NCI-H524 treated with DMSO at 0.1 percent for 48 hours (cell line): ENCODE measurements around the gene NOS1AP.
A peak's percentile ranks its signal among the peaks of the same experiment; 100 is the strongest.

Experiments used
- DNase-seq: peaks from one replicate; lab custom pipeline; 2025; lab: John Stamatoyannopoulos, UW

Gene NOS1AP

GRCh38 chr1:162367772-162368171 lies 298.3 kb downstream of the NOS1AP start:
- DNase-seq = no peak

GRCh38 chr1:162368451-162368850 lies 299.0 kb downstream of the NOS1AP start:
- DNase-seq = peak; percentile 78

- no peak for DNase-seq
Measured at GRCh38 chr1:162369571-162369970, 300.1 kb downstream of the NOS1AP start.

GRCh38 chr1:162370161-162370560 lies 300.7 kb downstream of the NOS1AP start:
- DNase-seq = no peak

- no peak for DNase-seq
Measured at GRCh38 chr1:162370721-162371120, 301.2 kb downstream of the NOS1AP start.

- no peak for DNase-seq
Measured at GRCh38 chr1:162371611-162372010, 302.1 kb downstream of the NOS1AP start.

- no peak for DNase-seq
Measured at GRCh38 chr1:162372159-162373071, 302.9 kb downstream of the NOS1AP start.

GRCh38 chr1:162373072-162373427 lies 303.6 kb downstream of the NOS1AP start:
- no peak for DNase-seq

- DNase-seq = no peak
Measured at GRCh38 chr1:162373541-162374260, 304.2 kb downstream of the NOS1AP start.

GRCh38 chr1:162374406-162374805 lies 304.9 kb downstream of the NOS1AP start:
- DNase-seq = no peak

- DNase-seq = no peak
Measured at GRCh38 chr1:162375463-162375862, 306.0 kb downstream of the NOS1AP start.

GRCh38 chr1:162376691-162377090 lies 307.2 kb downstream of the NOS1AP start, which contains the start of gene SPATA46:
Gene SPATA46 (minus strand): TSS chr1:162376854. CDS start chr1:162376790, 64 bp downstream.
- DNase-seq = no peak

GRCh38 chr1:162380061-162380846 lies 310.8 kb downstream of the NOS1AP start:
- no peak for DNase-seq

GRCh38 chr1:162381383-162381782 lies 311.9 kb downstream of the NOS1AP start, which contains the start of gene C1orf226:
Gene C1orf226 (plus strand): TSS chr1:162381728. CDS start chr1:162381902, 174 bp downstream.
- DNase-seq = no peak

GRCh38 chr1:162381941-162382750 lies 312.7 kb downstream of the NOS1AP start:
- no peak for DNase-seq

GRCh38 chr1:162383091-162383490 lies 313.6 kb downstream of the NOS1AP start:
- DNase-seq = no peak

GRCh38 chr1:162383516-162383915 lies 314.0 kb downstream of the NOS1AP start:
- DNase-seq = no peak

- DNase-seq = no peak
Measured at GRCh38 chr1:162384116-162384515, 314.6 kb downstream of the NOS1AP start.

- DNase-seq = no peak
Measured at GRCh38 chr1:162384601-162385279, 315.2 kb downstream of the NOS1AP start.

- DNase-seq = no peak
Measured at GRCh38 chr1:162385280-162385623, 315.8 kb downstream of the NOS1AP start.

- no peak for DNase-seq
Measured at GRCh38 chr1:162385702-162386101, 316.2 kb downstream of the NOS1AP start.
